IPS-11a (cell line): ENCODE results near the gene PLGRKT.
"Not testable (repeated sequence)": the region's sequence is repeated elsewhere in the genome, so short reads cannot be mapped to it uniquely, and the experiment has no call there.

Experiments
- H3K4me3 ChIP-seq: one replicate; pipeline ENCODE4 v1.5.1; 2013; ENCODE audit warnings: low read depth, low read length, control low read depth

The PLGRKT gene

GRCh38 chr9:5321601-5322000 lies 116.1 kb downstream of the PLGRKT start:
- not testable (repeated sequence) for H3K4me3 ChIP-seq

- no peak overlapping the region for H3K4me3 ChIP-seq
Observed at GRCh38 chr9:5321058-5321457, 116.7 kb downstream of the PLGRKT start.

- not testable (repeated sequence) for H3K4me3 ChIP-seq
Observed at GRCh38 chr9:5316406-5316805, 121.3 kb downstream of the PLGRKT start.

- H3K4me3 ChIP-seq = no peak overlapping the region
Observed at GRCh38 chr9:5315187-5315923, 122.4 kb downstream of the PLGRKT start.

GRCh38 chr9:5310851-5311250 lies 126.9 kb downstream of the PLGRKT start:
- H3K4me3 ChIP-seq = no peak overlapping the region
